Pons (tissue), 1 donor: ENCODE measurements around the gene GGT7.
A peak's percentile ranks its signal among the peaks of the same experiment; 100 is the strongest.
"Not testable (repeated sequence)": the region's sequence is repeated elsewhere in the genome, so short reads cannot be mapped to it uniquely, and the experiment has no call there.

ENCODE experiments used
- DNase-seq: peaks from one replicate; pipeline ENCODE4 v3.0.0-alpha.2; 2016; ENCODE audit warnings: low spot score

GGT7 gene

DNA sequence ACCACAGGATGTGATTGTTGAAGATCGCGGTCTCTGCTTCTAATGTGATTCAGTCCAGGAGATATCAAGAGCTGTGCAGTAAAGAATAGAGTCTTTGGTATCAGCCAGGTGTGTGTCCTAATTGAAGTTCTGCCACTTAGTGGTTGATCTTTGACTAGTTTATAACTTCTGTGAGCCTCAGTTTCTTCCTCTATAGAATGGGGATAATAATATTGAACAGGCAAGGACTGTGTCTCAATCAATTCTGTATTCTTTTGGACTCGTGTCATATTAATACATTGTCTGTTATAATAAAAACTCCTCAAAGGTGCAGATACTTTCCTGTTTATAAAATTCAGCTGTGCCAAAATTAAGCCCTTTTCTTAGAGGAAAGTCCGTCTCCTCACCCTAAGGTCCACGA is 24.1 kb downstream of the GGT7 start:
- no peak for DNase-seq

DNA sequence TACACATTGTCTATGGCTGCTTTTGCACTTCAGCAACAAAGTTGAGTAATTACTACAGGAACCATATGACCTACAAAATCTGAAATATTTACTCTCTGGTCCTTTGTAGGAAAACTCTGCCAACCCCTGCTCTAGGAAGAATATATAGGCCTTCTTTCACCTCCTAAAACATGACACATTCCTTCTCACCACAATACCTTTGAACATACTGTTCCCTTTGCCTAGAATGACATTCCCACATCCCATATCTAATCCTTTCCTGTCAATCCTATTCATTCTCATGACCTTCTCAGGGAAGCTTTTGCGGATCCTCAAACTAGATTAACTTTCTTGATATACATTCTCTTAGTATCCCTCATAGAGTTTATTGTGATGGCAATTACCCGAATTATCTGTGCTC is 29.2 kb downstream of the GGT7 start:
- DNase-seq = no peak

DNA sequence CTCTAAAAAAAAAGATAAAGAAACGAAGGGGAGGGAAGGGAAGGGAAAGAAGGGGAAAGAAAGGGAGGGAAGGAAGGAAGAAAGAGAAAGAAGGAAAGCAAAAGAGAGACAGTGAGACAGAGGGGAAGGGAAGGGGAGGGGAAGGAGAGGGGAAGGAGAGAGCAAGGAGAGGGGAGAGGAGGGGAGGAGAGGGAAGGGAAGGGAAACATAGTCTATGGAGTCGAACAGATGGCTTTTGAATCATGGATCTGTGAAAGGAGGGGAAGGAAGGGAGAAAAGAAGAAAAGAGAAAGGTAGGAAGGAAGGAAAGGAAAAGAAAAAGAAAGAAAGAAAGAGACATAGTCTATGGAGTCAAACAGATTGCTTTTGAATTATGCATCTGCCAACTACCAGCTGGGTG is 30.5 kb downstream of the GGT7 start:
- no peak for DNase-seq

DNA sequence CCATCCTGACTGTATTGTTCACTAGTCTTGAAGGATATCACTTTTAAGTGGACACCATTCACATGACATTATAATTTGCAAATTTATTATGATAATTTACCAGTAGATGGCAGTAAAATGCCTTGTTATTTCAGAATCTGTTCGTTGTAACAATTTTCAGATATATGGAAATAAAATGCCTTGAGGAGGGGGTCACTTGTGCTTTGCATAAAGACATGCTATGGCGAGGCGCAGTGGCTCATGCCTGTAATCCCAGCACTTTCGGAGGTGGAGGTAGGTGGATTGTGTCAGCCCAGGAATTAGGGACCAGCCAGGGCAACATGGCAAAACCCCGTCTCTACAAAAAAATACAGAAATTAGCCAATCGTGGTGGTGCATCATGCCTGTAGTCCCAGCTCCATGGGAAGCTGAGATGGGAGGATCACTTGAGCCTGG is 38.2 kb downstream of the GGT7 start:
- DNase-seq = peak; percentile 40

DNA sequence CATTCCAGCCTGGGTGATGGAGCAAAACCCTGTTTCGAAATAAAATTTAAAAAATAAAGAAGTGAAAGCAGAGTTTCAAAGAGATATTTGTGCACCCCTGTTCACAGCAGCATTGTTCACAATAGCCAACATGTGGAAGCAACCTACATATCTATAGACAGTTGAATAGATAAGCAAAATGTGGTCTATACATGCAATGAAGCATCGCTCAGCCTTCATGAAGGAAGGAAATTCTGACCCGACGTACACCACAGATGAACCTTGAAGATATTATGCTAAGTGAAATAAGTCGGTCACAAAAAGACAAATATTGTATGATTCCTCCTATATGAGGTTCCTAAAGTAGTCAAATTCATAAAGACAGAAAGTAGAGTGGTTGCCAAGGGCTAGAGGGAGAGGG is 40.7 kb downstream of the GGT7 start:
- DNase-seq = no peak

DNA sequence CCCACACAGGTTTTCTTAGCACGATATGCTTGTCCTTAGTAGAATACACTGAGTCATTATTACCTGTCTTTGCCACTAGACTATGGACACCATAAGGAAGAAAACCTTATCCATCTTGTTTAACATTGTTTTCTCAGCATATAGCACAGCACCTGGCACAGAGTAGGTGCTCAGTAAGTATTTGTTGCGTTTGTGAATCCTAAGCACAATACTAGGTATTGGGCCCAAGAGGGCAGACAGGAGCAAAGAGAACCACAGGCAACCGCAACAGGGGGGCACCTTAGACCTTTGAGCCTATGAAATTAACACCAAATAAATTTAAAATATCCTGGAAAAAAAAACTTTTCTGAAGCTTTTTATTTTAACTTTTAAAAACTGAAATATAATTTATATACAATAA is 43.5 kb downstream of the GGT7 start:
- DNase-seq = no peak

DNA sequence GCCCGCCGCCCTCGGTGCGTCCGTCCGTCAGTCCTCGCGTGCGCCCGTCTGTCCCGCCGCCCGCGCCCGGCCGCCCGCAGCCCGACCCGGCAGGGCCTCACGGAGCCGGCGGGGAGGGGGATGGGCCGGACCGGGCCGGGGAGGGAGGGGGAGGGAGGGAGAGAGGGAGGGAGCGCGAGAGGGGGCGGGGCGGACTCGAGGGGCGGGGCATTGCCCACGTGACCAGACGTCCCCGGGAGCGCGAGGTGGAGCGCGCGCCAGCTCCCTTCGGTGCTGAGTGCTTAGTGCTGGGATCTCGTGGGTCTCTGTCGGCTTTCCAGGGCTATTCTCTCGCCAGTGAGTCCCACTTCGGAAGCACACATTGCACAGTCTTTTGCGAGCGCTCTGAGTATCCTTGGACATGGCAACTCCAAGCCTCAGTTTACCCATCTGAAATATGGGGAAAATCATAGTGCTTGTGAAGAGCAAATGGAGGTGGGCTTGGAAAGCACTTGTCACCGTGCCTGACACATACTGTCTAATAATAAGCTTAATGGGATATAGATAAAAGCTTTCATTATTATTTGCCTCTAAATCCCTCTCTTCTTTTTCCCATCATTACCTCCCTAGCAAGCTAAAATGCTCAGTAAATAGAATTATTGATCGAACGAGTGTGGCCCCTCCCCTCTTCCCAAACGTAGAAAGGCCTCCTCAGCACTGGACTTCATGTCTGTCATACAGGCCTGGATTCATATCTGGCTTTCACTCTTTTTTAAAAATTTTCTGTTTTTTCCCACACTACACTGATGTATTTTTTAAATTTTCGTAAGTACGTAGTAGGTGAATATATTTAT is 46.9 kb downstream of the GGT7 start, which contains the start of gene NCOA6:
Gene NCOA6 (minus strand): TSS at position 122 of the 833 bp plus-strand sequence. CDS start 43,296 bp downstream, outside the sequence.
- DNase-seq = peak; percentile 76

DNA sequence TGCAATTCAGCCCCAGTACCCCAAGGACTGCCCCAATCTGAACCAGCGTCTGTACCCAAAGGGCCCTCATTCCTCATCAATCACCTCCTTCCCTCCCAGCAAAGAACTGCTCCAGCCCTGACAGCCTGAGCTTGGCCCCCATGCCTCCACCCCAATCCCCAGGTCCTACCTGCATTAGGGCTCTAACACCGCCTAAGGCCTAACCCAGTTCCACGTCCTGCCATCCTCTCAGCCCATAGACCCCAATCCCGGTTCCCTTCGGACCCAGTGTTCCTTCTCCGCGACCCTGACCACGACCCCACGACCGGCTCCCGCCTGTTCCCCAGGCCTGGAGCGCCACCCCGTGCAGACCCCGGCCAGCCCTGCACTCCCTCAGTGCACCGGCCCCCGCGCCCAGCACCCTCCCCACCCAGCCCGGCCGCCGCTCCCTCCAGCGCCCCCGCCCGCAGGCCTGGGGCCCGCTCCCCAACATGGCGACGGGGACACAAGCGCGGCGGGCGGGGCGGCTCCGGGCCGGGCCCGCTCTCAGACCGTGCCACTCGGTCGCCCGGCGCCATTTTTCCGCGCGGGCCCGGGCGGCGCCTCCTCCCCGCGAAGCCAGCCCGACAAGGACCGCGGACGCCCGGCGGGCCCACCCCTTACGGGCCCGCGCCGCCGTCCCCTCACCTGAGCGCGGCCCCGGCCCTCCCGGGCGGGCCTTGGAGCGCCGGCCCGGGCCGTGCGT is 47.7 kb downstream of the GGT7 start:
- DNase-seq = peak; percentile 41

DNA sequence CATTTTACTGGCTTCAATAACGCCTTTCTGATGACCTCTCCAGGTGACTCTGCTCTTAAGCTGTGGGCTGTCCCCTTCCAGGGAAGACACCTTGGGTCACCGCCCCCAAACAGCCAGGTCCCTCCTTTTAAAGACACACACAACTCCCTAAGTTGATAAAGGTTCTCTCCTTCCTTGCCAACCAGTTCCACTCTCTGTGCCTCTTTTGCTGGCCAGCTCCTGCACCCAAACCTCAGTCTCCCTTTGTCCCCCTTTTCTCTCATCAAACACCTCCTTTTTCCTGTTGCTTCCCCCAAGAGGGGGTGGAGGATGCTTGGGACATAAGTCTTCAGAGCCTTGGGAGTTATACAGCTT is 48.2 kb downstream of the GGT7 start:
- DNase-seq = peak; percentile 66

DNA sequence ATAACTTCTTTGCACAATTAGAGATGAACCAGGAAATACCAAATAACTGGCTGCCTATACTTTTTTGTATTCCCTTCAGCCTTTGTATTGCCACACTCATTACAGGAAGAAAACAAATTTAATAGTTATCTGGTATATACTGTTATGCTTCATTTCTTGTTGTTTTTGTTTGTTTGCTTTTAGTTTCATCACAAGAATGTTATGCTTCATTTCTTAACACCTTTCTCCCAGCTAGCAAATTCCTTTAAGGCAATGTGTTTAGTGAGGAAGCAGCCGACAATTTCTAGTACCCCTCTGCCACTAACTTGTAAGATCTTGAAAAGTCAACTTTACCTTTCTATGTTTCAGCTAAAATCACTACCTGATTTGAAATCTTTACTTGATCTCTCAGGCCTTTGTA is 48.6 kb downstream of the GGT7 start:
- DNase-seq = no peak

DNA sequence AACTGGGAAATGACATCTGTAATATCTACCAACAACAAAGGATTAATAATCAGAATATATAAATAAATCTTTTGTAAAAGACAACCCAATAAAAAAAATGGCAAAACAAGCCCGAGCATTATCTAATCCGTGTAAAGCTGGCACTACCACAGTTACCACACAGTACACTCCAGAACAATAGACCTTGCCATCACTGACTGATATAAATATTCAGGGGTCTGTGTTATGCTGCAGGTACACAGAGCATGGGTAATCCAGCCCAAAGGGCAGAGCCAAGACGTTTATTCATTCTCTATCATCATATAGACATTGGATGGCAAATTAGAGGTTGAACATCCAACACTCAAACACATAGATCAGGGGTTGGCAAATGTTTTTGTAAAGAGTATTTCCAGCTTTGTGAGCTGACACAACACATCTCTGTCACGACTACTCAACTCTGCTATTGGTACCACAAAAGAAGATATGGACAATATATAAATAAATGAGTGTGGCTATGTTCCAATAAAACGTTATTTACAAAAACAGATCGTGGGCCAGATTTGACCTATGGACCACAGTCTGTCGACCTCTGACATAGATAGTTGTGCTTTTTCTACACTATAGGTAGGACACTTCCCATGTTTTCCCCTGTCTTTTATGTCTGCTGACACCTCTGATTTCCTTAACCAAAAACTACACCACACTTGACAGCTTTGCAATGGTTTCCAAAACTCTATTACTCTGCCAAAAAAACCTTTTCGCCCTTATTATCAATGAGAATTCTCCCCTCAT is 51.7 kb downstream of the GGT7 start:
- peak; percentile 68 for DNase-seq

DNA sequence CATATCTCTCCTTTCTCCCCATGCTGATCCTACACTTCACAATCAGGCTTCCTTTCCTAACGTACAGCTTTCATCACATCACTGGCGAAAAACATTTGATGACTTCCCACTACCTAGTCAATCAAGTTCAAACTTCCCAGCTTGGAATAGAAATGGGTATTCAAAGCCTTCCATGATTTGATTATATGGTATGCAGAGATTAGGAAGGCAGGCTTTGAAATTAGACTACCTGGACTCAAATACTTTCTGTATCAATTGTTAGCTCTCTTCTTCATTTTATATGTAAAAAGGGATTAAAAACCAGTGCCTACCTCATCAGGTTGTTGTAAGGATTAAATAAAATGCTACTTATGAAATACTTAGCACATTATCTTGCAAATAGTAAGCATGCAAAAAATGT is 54.9 kb downstream of the GGT7 start:
- DNase-seq = no peak

DNA sequence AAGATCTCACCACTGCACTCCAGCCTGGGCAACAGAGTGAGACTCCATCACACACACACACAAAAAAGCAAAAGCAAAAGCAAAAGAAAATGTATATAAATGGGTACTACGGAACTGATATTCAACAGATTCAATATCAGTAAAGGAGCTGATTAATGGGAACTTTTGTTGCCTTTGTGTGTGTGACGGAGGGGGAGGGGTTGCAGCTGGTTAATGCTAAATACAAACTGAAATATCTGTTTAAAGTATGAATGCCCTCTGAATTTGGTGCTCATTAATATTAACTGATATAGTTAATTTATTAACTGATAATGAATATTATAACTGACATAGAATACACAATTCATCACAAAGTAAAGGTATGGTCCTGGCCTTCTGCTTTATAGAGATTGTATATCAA is 55.6 kb downstream of the GGT7 start:
- peak; percentile 47 for DNase-seq

DNA sequence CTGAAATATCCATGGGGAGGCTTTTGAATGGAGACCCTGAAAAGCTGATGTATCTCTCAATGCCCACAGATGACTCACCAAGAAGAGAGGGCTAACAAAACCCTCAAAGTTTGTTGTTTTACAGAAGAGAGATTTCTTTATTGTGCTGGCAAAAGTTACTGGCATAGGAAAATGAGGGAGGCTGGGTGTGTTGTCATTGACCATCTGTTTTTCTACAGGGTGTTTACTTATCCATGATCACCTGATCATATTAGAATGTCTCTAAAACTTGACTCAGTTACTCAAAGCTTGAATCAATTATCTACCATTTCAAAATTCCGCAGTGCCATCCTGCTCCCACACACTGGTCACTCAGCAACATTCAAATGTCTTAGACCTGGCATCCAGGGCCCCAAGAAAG is 57.0 kb downstream of the GGT7 start:
- DNase-seq = no peak

DNA sequence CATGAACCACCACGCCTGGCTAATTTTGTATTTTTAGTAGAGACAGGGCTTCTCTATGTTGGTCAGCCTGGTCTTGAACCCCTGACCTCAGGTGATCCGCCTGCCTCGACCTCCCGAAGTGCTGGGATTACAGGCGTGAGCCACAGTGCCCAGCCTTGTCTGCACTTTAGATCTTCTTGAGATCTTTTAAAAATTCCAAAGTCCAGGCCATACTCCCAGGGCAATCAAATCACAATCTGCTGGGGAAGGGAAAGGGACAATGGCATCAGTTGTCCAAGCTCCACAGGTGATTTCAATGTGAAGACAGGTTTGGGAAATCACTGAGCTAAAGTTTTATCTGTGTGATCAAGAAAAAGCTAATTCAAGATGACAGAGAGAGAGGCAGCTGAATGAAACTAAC is 64.1 kb downstream of the GGT7 start:
- no peak for DNase-seq

DNA sequence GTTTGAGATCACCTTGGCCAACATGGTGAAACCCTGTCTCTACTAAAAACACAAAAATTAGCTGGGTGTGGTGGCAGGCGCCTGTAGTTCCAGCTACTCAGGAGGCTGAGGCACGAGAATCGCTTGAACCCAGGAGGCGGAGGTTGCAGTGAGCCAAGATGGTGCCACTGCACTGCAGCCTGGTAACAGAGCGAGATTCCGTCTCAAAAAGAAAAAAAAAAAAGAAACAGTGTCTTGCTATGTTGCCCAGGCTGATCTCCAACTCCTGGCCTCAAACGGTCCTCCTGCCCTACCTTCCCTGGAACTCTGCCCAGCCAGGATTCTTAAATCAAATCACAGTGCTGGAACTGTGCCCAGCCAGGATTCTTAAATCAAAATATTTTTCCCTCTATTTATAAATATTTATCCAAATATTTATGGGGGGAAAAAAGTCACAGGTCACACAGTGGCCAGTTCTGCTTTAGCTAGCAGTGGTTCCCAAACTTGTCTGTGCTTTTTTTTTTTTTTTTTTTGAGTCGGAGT is 64.7 kb downstream of the GGT7 start:
- DNase-seq = not testable (repeated sequence)

DNA sequence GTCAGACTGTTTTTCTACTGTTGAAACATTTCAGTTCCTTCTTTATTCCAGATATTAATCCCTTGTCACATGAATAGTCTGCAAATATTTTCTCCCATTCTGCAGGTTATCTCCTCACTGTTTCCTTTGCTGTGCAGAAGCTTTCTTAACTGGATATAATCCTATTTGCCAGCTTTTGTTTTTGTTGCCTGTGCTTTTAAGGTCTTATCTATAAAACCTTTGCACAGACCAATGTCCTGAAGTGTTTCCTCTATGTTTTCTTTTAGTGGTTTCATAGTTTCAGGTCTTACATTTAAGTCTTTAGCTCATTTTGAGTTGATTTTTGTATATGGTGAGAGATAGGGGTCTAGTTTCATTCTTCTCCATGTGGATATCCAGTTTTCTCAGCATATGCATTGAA is 66.4 kb downstream of the GGT7 start:
- no peak for DNase-seq

DNA sequence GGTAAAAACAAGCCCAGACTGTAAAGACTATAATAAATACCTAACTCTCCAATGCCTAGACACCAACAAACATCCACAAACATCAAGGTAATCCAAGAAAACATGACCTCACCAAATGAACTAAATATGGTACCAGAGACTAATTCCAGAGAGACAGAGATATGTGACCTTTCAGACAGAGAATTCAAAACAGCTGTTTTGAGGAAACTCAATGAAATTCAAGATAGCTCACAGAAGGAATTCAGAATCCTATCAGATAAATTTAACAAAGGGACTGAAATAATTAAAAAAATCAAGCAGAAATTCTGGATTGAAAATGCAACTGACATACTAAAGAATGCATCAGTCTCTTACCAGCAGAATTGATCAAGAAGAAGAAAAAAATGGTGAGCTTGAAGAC is 73.8 kb downstream of the GGT7 start:
- DNase-seq = no peak

DNA sequence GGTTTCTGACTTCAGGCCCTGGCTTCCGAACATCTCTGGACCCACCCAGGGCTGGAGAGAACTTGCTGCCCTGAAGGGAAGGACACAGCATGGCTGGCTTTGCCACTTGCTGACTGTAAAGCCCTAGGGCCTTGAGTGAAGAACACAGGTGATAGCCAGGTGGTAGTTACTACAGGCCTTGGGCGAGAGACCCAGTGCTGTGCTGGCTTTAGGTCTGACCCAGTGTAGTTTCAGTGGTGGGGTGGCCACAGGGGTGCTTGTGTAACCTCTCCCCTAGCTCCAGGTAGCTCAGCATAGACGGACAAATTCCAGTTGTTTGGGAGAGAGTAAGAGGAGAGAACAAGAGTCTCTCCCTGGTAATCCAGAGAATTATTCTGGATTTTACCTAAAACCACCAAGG is 74.3 kb downstream of the GGT7 start:
- no peak for DNase-seq

DNA sequence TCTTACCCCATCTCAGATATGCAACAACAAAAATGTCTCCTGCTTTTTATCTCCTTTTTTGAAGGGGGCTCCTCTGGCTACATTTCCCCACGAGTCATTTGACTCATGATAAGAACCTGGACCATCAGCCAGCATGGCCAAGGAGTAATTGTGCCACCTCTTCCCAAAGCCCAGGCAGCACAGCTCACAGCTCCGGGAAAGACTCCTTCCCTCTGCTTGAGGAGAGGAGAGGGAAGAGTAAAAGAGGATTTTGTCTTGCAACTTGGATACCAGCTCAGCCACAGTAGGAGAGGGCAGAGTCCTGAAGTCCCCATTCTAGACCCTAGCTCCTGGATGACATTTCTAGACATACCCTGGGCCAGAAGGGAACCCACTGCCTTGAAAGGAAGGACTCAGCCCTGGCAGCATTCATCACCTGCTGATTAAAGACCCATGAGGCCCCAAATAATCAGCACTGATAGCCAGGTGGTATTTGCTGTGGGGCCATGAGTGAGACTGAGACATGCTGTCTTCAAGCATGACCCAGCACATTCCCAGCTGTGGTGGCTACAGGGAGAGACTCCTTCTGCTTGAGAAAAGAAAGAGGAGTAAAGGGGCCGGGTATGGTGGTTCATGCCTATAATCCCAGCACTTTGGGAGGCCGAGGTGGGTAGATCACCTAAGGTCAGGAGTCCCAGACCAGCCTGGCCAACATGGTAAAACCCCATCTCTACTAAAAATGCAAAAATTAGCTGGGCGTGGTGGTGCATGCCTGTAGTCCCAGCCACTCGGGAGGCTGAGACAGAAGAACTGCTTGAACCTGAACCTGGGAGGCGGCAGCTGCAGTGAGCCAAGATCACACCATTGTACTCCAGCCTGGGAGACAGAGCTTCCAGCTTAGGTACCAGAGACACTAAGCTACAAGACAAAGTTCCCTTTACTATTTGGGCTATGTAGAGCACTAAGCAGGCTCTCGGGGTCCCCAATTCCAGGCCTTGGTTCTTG is 75.4 kb downstream of the GGT7 start:
- DNase-seq = no peak
